Measurements from ENCODE around the gene ADGRA3.

ADGRA3 gene

GRCh38 chr4:22510750-22511149 lies 5.1 kb downstream of the ADGRA3 start:
- no peak for DNase-seq

- no peak for DNase-seq
Measured at GRCh38 chr4:22508376-22508775, 7.5 kb downstream of the ADGRA3 start.

DNA sequence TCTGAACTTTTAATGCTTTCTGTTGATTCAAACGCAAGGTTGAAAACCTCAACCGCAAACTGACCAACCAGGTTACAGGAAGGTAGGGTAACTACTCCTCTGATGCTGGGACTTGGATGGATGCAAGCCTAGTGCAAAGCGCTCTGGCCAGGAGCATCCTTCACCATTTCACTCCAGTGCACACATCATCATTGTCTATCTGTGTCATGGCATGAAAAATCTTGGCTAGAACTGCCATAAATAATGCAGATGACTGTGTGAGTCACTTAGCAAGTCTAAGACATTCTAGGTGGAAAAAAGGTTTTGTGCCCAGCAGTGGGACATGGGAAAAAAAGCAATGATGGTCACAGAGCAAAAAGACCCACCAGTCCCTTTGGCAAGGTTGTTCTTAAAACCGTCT lies 10.9 kb downstream of the ADGRA3 start:
- DNase-seq = no peak

DNA sequence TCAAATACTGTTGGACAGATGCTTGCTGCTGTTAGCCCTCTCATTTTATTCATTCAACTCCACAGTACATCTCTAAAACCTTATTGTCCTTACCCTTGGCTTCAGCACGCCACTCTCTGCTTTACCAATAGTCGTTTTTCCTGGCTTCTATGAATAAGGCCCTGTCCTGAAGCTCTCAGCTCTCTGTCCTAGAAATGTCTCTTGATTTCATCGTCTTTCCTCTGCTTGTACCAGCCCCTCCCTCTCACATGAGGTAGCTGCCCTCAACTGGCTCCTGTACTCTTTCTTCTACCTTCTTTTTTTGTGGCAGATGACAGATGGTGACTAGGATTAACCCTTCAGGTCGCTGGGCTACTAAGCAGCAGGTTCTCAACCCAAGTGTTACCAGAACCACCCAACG lies 11.4 kb downstream of the ADGRA3 start:
- DNase-seq = no peak

- no peak for DNase-seq
Measured at GRCh38 chr4:22502895-22503814, 12.7 kb downstream of the ADGRA3 start.

DNA sequence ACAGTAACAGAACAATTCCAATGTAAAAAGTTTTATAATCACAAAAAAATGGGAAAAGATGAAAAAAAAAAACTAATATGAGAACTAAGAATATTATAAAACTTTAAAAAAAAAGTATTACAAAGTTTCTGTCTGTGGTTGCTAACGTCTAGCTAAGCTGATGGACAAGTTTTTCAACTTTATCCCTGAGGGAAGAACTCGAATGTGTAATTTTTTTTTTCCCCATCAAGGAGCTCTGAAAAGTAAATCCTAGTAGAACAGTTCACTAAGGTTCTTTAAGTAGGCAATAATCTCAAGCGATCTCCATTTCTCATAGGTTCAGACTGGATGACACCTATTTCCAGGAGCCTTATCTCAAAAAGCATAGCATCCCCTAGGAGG lies 14.2 kb downstream of the ADGRA3 start:
- no peak for DNase-seq

DNA sequence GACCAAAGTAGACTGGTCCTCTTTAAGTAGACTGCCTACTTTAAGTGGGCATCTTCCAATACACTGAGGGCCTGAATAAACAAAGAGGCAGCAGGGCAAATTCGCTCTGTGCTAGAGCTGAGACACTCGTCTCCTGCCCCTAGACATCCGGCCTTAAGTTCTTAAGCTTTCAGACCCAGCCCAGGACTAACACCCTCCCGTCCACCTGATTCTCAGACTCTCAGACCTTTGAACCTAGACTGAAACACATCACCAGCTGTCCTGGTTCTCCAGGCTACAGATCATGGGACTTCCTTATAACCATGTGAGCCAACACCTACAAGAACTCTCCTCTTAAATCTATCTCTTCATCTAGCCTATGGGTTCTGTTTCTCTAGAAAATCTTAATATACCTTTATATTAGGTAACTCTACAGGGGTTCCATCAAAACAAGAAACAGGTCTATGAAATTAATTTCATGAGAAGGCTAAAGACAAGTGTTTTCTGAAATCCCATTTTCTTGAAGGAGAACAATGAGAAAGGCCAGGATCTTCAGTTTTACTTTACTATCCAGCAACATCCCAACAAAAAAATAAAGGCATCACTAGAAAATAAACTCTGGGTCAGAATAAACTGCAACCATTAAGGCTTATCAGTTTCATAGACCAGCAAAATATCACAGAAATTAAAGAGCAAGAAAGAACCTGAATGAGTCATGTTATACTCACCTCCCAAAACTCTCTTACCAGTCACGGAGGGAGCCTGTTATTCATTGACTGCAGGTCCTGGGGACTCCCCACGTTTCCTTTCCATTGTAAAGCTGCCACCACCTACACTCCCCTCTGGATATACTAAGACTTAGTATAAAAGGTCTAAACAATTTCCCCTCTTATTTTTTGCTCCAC lies 14.8 kb downstream of the ADGRA3 start:
- no peak for DNase-seq

DNA sequence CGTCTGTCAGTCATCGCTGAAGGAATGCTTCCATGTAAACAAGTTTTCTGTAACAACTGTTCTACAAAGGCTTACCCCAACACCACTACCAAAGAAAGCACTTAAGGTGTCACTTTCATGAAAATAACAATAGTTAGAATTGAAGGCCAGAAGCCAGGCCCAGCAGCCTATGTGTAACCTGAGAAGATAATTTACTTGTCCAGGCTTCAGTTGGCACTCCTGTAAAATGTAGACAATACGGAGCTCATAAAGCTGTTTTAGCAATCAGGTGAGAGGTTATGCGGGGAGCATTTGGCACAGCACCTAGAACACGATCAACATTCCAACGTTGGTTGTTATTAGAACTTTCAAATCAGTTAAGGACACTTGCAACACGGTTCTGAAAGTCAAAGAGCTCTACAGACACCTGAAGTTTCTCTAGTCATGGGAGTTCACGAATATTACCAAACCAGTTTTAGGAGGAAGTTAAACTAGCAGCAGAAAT lies 15.7 kb downstream of the ADGRA3 start:
- no peak for DNase-seq

- no peak for DNase-seq
Measured at GRCh38 chr4:22498866-22499265, 17.0 kb downstream of the ADGRA3 start.

DNA sequence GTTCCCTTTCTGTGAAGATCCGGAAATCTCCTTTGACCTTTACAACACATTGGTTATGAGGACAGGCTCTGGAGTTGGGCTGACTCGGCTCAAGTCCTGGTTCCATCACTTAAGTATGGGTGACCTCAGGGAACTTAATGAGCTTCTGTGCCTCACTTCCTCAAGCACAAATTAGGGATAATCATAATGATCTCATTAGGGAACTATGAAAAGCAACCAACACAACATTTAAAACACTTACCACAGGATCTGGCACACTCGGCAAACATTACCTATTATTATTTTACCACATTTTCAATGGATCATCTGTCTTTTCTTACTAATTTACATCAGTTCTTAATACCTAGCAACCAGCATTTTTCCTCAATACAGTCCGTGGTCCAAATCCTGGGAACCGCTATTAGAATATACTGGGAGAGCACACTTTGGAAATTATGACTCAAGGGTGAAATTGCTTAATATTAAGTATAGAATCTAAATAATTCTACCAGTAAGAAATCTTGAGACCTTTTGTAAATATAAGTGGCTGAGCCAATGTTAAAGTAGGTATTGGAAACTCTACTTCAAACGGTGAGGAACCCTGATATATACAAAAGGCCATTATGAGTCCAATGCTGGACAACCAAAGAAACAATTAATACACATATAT lies 19.6 kb downstream of the ADGRA3 start:
- no peak for DNase-seq

- no peak for DNase-seq
Measured at GRCh38 chr4:22493523-22493922, 22.3 kb downstream of the ADGRA3 start.

GRCh38 chr4:22492987-22493386 lies 22.9 kb downstream of the ADGRA3 start:
- DNase-seq = no peak

DNA sequence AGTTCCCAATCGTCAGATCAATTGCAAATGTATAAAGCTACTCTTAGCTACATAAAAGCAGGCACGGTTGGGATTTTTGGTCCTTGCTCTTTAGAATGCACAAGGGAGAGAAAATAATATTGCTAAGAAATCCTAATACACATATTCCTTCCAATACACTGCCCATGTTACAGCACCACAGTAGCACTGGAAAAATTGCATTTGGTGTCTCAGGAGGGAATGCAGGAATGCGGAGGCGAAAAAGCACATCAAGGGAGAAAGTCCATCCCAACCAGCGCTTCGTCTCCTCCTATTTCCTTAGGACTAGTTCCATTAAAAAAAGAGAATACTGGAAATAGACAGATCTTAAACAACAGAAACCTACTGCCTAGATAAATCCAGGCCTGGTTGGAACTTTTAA lies 23.9 kb downstream of the ADGRA3 start:
- DNase-seq = no peak

- no peak for DNase-seq
Measured at GRCh38 chr4:22490718-22491315, 25.0 kb downstream of the ADGRA3 start.

- DNase-seq = no peak
Measured at GRCh38 chr4:22488106-22488505, 27.8 kb downstream of the ADGRA3 start.

- no peak for DNase-seq
Measured at GRCh38 chr4:22487328-22487727, 28.5 kb downstream of the ADGRA3 start.

GRCh38 chr4:22486276-22486675 lies 29.6 kb downstream of the ADGRA3 start:
- no peak for DNase-seq

- DNase-seq = no peak
Measured at GRCh38 chr4:22485737-22486136, 30.1 kb downstream of the ADGRA3 start.

DNA sequence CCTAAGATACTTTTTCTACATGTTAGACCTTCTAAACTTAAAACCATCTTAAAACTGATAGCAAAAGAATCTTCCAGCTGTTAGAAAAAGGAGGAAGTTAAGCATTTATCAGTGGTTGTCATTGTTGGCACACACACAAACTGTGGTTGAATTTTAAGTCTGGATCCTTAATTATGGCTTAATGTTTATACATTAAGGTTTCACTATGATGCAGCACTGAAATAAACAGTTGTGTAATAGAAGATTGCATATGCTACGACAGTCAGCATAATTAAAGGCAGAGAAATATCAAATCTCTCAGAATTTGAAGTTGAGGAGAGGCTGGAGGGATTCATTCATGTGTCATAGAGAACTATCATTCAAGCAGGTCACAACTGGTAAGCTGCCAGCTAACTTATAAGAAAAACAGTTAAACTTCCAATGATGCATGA lies 32.3 kb downstream of the ADGRA3 start:
- peak; percentile 70 for DNase-seq

- DNase-seq = no peak
Measured at GRCh38 chr4:22482250-22483127, 33.4 kb downstream of the ADGRA3 start.

GRCh38 chr4:22480675-22481327 lies 35.1 kb downstream of the ADGRA3 start:
- DNase-seq = no peak
